T-helper 2 cell (primary cell): ENCODE results near the gene SPON2.
"Not testable (repeated sequence)": the region's sequence is repeated elsewhere in the genome, so short reads cannot be mapped to it uniquely, and the experiment has no call there.

Experiments
- DNase-seq, 5 experiments: peaks; one replicate each; pipeline versions ENCODE4 v3.0.0 to v3.0.0-alpha.2; 2012 to 2022

SPON2 gene

GRCh38 chr4:1139860-1140259 is 32.5 kb downstream of the SPON2 start:
- no peak for DNase-seq

GRCh38 chr4:1137850-1138249 is 34.5 kb downstream of the SPON2 start:
- no peak for DNase-seq

- peak in 2 of 5 experiments; percentile 3 to 59 for DNase-seq
These were observed 35.2 kb downstream of the SPON2 start for GRCh38 chr4:1137063-1137776.

GRCh38 chr4:1136048-1136447 is 36.3 kb downstream of the SPON2 start:
- DNase-seq, result no peak

GRCh38 chr4:1133033-1133432 is 39.4 kb downstream of the SPON2 start:
- no peak for DNase-seq

GRCh38 chr4:1130316-1131186 is 41.8 kb downstream of the SPON2 start:
- DNase-seq, result peak; percentile 28 to 80 (median 58)

- no peak for DNase-seq
These were observed 45.9 kb downstream of the SPON2 start for GRCh38 chr4:1126506-1126905.

GRCh38 chr4:1125466-1125865 is 46.9 kb downstream of the SPON2 start:
- DNase-seq, result not testable (repeated sequence)

- no peak for DNase-seq
These were observed 47.6 kb downstream of the SPON2 start for GRCh38 chr4:1124818-1125217.

- DNase-seq, result no peak
These were observed 49.9 kb downstream of the SPON2 start for GRCh38 chr4:1122505-1122904.
